IPS DF 4.7 (cell line): ENCODE measurements around the gene HEYL.

Experiments
- DNase-seq: peaks from one replicate; pipeline ENCODE4 v3.0.0-alpha.2; 2013; ENCODE audit warnings: low spot score; ENCODE audit errors: extremely low read depth

HEYL gene

DNA sequence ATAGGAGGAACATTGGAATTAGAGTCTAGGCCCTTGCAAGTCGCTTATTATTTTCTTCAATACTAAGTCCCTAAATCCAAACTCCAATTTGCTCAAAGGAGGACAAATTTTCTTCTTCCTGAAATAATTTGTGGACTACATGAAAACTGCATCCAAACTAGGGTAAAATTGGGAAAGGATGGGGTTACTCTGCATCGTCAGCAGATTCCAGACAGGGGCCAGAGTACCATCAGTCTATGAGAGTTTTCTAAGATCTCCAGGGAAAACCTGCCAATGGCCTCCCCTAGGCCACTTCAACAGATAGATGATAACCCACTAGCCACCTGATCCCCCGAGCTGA lies 508 bp downstream of the HEYL start:
- no peak for DNase-seq

- no peak for DNase-seq
These were observed 2.1 kb downstream of the HEYL start for GRCh38 chr1:39637361-39637760.

DNA sequence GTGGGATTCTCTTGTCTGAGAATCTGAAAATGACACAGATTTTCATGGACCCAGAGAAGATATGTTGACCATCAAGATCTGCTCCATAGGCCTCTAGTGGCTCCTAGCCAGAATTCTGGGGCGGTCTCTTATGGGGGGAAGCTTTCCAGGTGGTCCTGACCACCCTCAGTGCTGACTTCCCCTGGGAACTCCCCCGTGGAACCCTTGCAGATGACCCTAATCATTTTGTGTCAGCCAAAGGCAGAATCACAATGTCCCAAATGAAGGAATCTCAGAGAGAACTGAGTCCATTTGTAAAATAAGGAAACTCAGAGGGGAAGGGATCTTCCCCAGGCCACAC lies 3.6 kb downstream of the HEYL start:
- DNase-seq, result no peak

- no peak for DNase-seq
These were observed 4.1 kb downstream of the HEYL start for GRCh38 chr1:39635205-39635870.

DNA sequence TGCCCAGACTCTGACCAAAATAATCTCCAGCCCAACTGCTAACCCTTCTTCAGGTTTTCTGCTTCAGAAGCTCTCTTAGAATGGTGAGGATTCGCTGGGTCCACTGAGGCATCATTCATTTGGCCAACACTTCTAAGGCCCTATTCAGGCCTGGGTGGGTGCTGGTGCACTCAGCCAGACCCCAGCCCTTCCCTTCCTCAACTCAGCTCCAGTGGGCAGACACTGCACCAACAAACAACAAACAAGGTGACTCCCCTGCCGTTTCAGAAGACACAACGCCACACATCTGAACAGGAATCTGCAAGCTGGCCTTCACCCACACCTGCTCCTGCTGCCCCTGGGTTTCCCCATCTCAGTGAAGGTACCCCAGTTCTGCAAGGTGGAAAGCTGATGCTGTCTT lies 6.0 kb downstream of the HEYL start:
- DNase-seq, result no peak

DNA sequence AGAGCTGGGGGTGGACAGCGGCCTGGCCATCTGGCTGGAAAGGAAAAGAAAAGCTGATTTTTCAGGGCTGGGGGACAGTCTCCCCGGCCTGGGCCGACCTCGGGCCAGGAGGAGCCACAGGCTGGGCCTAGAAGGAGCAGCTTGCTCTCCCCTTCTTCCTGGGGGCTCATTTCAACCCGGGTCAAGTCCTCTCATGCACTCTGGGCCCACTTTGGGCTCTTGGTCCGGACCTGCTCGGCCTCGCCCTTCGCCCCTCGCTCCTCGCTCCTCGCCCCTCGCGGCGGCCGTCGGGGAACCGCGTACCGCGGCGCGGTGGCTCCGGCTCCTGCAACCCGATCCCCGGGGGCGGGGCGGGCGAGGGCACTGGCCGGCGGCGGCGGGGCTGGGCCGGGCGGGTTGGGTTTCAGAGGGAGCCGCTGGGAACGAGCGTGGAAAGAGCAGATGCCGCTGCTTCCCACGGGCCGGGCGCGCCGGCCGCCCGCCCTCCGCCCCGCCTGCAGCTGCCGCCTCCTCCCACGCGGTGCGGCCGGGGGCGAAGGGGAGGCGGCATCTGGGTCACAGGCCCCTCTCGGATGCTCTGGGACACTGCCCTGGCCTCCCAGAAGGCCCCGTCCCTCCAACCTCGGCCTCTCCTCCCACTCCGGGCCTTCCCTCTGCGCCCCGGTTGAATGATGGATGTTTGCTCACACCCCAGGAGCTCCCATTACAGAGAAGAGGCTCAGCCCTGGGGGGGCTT lies 6.6 kb downstream of the HEYL start:
- no peak for DNase-seq

DNA sequence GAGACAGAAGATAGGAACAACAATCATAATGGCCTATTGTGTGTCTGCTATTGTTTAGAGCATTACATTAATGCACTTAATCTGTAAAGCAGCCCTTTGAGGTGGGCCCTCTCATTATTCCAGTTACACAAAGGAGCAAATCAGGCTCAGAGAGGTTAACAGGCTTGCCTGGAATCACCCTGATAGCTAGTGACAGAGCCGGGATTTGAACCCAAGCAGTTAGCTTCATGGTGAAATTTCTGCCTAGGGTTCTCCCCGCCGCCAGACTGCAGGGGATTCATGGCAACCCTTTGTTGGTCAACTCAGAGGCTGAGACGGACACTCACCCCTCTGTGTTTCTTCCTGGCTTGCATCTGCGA lies 7.1 kb downstream of the HEYL start:
- no peak for DNase-seq

- no peak for DNase-seq
These were observed 7.8 kb downstream of the HEYL start for GRCh38 chr1:39631361-39632322.

DNA sequence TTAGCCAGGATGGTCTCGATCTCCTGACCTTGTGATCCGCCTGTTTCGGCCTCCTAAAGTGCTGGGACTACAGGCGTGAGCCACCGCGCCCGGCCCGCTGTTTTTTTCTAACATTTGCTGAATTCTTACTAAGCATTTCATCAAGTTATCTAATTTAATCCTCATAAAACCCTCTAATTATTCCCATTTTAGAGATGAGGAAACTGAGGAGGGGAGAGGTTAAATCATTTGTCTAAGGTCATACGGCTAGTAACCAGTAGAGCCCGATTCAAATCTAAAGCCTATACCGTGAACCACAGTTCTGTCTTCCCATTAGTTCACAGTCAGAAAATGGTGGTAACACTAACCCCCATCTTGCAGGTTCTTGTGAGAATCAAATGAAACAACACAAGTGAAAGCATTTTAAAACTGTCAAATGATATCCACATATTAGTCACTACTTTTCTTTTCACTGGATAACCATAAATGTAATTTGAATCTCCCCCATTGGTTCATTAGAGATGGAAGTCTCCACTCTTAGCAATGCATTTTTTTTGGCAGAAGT lies 10.6 kb downstream of the HEYL start:
- DNase-seq, result no peak

- no peak for DNase-seq
These were observed 12.8 kb downstream of the HEYL start for GRCh38 chr1:39626646-39627045.

- no peak for DNase-seq
These were observed 13.8 kb downstream of the HEYL start for GRCh38 chr1:39625462-39626273.

GRCh38 chr1:39625009-39625408 lies 14.4 kb downstream of the HEYL start:
- no peak for DNase-seq

DNA sequence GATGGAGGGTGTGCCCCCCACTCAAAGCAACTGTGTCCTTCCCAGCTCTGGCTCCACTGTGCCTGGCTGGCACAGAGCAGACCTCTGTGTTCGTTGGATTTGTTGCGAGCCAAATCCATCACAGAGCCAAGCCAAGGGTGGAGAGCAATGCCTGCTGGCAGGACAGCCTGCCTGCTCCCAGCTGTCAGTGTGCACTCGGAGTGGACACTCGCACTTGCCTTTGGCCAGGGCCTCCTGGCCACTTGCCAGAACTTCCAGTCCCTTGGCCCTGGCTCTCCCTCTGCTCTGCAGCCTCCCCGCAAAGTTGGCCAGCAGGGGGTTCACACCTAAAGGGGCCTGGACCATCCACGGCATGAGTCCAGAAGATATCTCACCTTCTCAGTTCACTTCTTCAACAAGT lies 16.4 kb downstream of the HEYL start:
- no peak for DNase-seq

DNA sequence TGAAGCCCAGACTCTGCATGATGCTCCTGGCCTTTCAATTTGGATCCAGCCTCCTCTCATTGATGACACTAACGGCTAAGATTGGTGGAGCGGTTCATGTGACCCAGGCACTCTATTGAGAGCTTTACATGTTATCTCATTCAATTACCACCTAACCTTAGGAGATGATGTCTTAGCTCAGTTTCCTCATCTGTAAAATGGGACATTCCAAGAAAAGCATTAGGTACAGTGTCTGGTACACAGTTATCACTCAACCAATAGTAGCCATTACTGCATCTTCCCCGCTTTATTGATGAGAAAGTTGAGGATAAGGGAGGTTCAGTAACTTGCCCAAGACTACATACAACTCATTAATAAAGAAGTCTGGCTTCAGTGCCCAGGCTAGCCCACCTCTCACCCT lies 17.0 kb downstream of the HEYL start:
- no peak for DNase-seq

GRCh38 chr1:39620659-39621165 lies 18.7 kb downstream of the HEYL start:
- DNase-seq, result no peak

DNA sequence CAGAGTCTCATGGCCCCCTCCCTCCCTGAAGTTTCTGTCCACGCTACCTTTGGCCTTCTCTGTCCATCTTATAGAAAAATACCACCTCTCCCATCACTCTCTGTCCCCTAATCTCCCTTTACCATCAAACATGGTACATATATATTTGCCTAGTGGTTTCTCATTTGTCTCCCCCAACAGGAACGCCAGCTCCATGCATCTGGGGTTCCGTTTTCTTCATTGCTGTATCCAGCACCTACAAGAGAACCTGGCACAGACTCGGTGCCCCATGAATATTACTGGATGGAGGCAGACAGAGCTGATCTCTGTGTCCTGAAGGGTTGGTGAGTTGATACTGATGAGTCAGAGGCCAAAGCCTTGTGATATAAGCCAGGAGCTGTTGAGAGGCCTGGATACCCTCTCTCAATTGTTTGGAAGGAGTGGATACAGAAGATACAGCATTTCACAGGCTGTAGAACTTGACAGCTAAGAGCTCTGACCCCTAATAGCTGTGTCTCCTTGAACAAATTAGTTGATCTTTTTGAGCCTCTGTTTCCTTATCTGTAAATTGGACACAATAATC lies 21.9 kb downstream of the HEYL start:
- DNase-seq, result no peak

GRCh38 chr1:39615086-39615673 lies 24.3 kb downstream of the HEYL start:
- DNase-seq, result no peak

GRCh38 chr1:39614488-39614887 lies 25.0 kb downstream of the HEYL start:
- DNase-seq, result no peak

DNA sequence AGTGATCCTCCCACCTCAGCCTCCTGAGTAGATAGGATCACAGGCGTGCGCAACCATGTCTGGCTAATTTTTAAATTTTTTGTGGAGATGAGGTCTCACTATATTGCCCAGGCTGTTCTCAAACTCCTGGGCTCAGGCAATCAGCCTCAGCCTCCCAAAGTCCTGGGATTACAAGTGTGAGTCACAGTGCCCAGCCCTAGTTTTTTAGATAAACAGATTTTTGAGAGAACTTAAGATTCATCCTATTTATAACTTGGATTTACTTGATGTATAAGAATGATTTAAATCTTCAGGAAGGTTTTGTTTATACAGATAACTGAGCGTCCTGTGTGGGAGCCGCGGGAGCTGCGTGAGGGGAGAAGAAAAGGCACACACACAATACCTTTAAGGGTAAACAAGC lies 26.2 kb downstream of the HEYL start:
- DNase-seq, result no peak

- DNase-seq, result peak; percentile 44
These were observed 29.7 kb downstream of the HEYL start for GRCh38 chr1:39609618-39610331.
